Smooth muscle cell (in vitro differentiated cells): ENCODE measurements around the gene CANT1. TPM values are rescaled to one million over a fixed set of nuclear protein-coding genes. Genes with fewer than 3 reads are reported as not detected.

Source experiments
- DNase-seq: peaks from one replicate; lab custom pipeline; 2025; ENCODE audit not compliant: unreplicated experiment; lab: John Stamatoyannopoulos, UW
- H2AFZ ChIP-seq: fragments of 200-600 bp; sonication (generic); 2 replicates; pipeline ENCODE4 v1.6.0; 2016; ENCODE audit warnings: antibody characterized with exemption, low read depth, mild to moderate bottlenecking
- H3F3A ChIP-seq: fragments of 200-600 bp; sonication (generic); 2 replicates; pipeline ENCODE4 v1.6.0; 2017; ENCODE audit warnings: antibody characterized with exemption, low read depth
- H3K27ac ChIP-seq: fragments of 200-600 bp; sonication (generic); 2 replicates; pipeline ENCODE4 v1.5.1; 2016; ENCODE audit warnings: low read depth, mild to moderate bottlenecking
- H3K27me3 ChIP-seq: fragments of 200-600 bp; sonication (generic); 2 replicates; pipeline ENCODE4 v1.6.1; 2016; ENCODE audit warnings: low read depth, mild to moderate bottlenecking
- H3K36me3 ChIP-seq: fragments of 200-600 bp; sonication (generic); 2 replicates; pipeline ENCODE4 v1.5.1; 2016; ENCODE audit warnings: low read depth
- H3K4me1 ChIP-seq: fragments of 200-600 bp; sonication (generic); 2 replicates; pipeline ENCODE4 v1.5.1; 2016; ENCODE audit warnings: low read depth
- H3K4me2 ChIP-seq: fragments of 200-600 bp; sonication (generic); 2 replicates; pipeline ENCODE4 v1.6.0; 2016; ENCODE audit warnings: mild to moderate bottlenecking
- H3K4me3 ChIP-seq: fragments of 200-600 bp; sonication (generic); 2 replicates; pipeline ENCODE4 v1.5.1; 2016; ENCODE audit warnings: mild to moderate bottlenecking
- H3K79me2 ChIP-seq: fragments of 200-600 bp; sonication (generic); 2 replicates; pipeline ENCODE4 v1.6.0; 2016; ENCODE audit warnings: low read depth, mild to moderate bottlenecking
- H3K9ac ChIP-seq: fragments of 200-600 bp; sonication (generic); 2 replicates; pipeline ENCODE4 v1.6.0; 2016; ENCODE audit warnings: low read depth
- H3K9me3 ChIP-seq: fragments of 200-600 bp; sonication (generic); replicated peaks from 2 replicates; pipeline ENCODE4 v1.5.1; 2016; ENCODE audit warnings: low read depth
- H4K20me1 ChIP-seq: fragments of 200-600 bp; sonication (generic); 2 replicates; pipeline ENCODE4 v1.6.0; 2016; ENCODE audit warnings: low read depth
- CTCF ChIP-seq: fragments of 200-600 bp; sonication (generic); IDR thresholded peaks from 2 replicates; pipeline ENCODE4 v1.5.1; 2017; ENCODE audit warnings: borderline replicate concordance, mild to moderate bottlenecking, antibody characterized with exemption; ENCODE audit not compliant: insufficient read depth, poor library complexity, severe bottlenecking
- WGBS: methylation state at CpG from one replicate; pipeline ENCODE4 v1.1.7; 2016; ENCODE audit warnings: low lambda C conversion rate; 5-methylcytosine and 5-hydroxymethylcytosine counted together
- polyA plus RNA-seq: library from polyadenylated mRNA; unstranded; fragments of >200 nt; fragmentation: Nextera tagmentation; extraction: Ambion mirVana; gene quantifications from 2 replicates; pipeline ENCODE4 v1.2.1, GENCODE V29; 2016
- total RNA-seq: library from RNA; depleted of rRNA; stranded (reverse); fragments of >200 nt; gene quantifications from 2 replicates; pipeline ENCODE4 v1.2.3, GENCODE V29; 2014

CANT1 gene
- total and polyA plus RNA-seq, 2 experiments from 2014 or later, result 38.3 to 42.1 TPM

- Histone ChIP-seq H4K20me1 (no peaks in the 10 kb centered on the region), H3K79me2 (no peaks in the 10 kb centered on the region), H3K9ac (no peak overlapping the region), H3F3A (no peaks in the 10 kb centered on the region), H3K27me3 (no peaks in the 10 kb centered on the region), H3K36me3 (no peaks in the 10 kb centered on the region), H3K4me2 (no peak overlapping the region), H3K9me3 (no peaks in the 10 kb centered on the region), H3K4me1 (no peaks in the 10 kb centered on the region), H3K4me3 (no peak overlapping the region), H2AFZ (peak overlapping the region; percentile 37), H3K27ac (no peak overlapping the region)
- 52% methylated on average over 33 of the region's 33 CpGs for WGBS
- peak; percentile 16 for DNase-seq
- TF ChIP-seq CTCF, result peak; percentile 82
Observed at GRCh38 chr17:78970834-78971755, 38.5 kb downstream of the CANT1 start.

- no peak overlapping the region for H3K4me2 ChIP-seq
- H3K27me3 ChIP-seq, result no peaks in the 10 kb centered on the region
- no peak overlapping the region for H3K4me3 ChIP-seq
- H3F3A ChIP-seq, result no peaks in the 10 kb centered on the region
- no peaks in the 10 kb centered on the region for H3K4me1 ChIP-seq
- DNase-seq, result no peak
- no peak for TF ChIP-seq CTCF
- H4K20me1 ChIP-seq, result no peaks in the 10 kb centered on the region
- 96% methylated on average over 9 of the region's 9 CpGs for WGBS
- H3K79me2 ChIP-seq, result no peaks in the 10 kb centered on the region
- H3K9me3 ChIP-seq, result no peaks in the 10 kb centered on the region
- no peak overlapping the region for H3K9ac ChIP-seq
- no peak overlapping the region for H2AFZ ChIP-seq
- H3K27ac ChIP-seq, result no peak overlapping the region
- H3K36me3 ChIP-seq, result no peaks in the 10 kb centered on the region
Observed at GRCh38 chr17:78969865-78970264, 39.7 kb downstream of the CANT1 start.

GRCh38 chr17:78967782-78968362 lies 41.7 kb downstream of the CANT1 start:
- 90% methylated on average over 21 of the region's 21 CpGs for WGBS
- H3K4me3 ChIP-seq, result no peak overlapping the region
- H3K36me3 ChIP-seq, result no peaks in the 10 kb centered on the region
- TF ChIP-seq CTCF, result no peak
- H3K27ac ChIP-seq, result no peak overlapping the region
- H2AFZ ChIP-seq, result no peak overlapping the region
- no peaks in the 10 kb centered on the region for H3K9me3 ChIP-seq
- H3K9ac ChIP-seq, result no peak overlapping the region
- H3K4me2 ChIP-seq, result no peak overlapping the region
- no peaks in the 10 kb centered on the region for H3K27me3 ChIP-seq
- no peaks in the 10 kb centered on the region for H3K79me2 ChIP-seq
- H4K20me1 ChIP-seq, result no peaks in the 10 kb centered on the region
- H3K4me1 ChIP-seq, result no peaks in the 10 kb centered on the region
- no peaks in the 10 kb centered on the region for H3F3A ChIP-seq
- no peak for DNase-seq
